Liver (tissue), 9 donors: ENCODE measurements around the gene SLC41A1. TPM values are rescaled to one million over a fixed set of nuclear protein-coding genes. Genes with fewer than 3 reads are reported as not detected.
A peak's percentile ranks its signal among the peaks of the same experiment; 100 is the strongest.

ENCODE experiments used
- DNase-seq: peaks from one replicate; pipeline ENCODE4 v3.0.0-alpha.2; 2017; ENCODE audit warnings: low spot score
- H3K27ac ChIP-seq, 2 donors: one replicate each; pipeline ENCODE4 v1.7.0; 2013; ENCODE audit warnings: inconsistent platforms in 2 of 2, low read length in 2 of 2, control low read depth in 1 of 2, low read depth in 1 of 2, mild to moderate bottlenecking in 1 of 2
- H3K27me3 ChIP-seq, 4 donors: one replicate each; pipeline versions ENCODE4 v1.6.1 to v1.7.0; 2013; ENCODE audit warnings: low read length in 3 of 4, inconsistent platforms in 1 of 4, mild to moderate bottlenecking in 1 of 4, moderate library complexity in 1 of 4; ENCODE audit not compliant: control insufficient read depth in 4 of 4, insufficient read depth in 4 of 4
- H3K36me3 ChIP-seq, 4 donors: one replicate each; pipeline versions ENCODE4 v1.6.1 to v1.7.0; 2013; ENCODE audit warnings: low read length in 3 of 4, mild to moderate bottlenecking in 3 of 4, low read depth in 1 of 4, moderate library complexity in 1 of 4; ENCODE audit not compliant: control insufficient read depth in 4 of 4, insufficient read depth in 3 of 4
- H3K4me1 ChIP-seq, 4 donors: one replicate each; pipeline versions ENCODE4 v1.6.1 to v1.7.0; 2013; ENCODE audit warnings: low read length in 3 of 4, mild to moderate bottlenecking in 3 of 4, moderate library complexity in 1 of 4; ENCODE audit not compliant: control insufficient read depth in 4 of 4, insufficient read depth in 4 of 4
- H3K4me3 ChIP-seq, 3 donors: one replicate each; pipeline versions ENCODE4 v1.6.1 to v1.7.0; 2013; ENCODE audit warnings: low read length in 3 of 3, control low read depth in 1 of 3, low read depth in 1 of 3, mild to moderate bottlenecking in 1 of 3
- H3K9ac ChIP-seq, 2 donors: one replicate each; pipeline ENCODE4 v1.7.0; 2013; ENCODE audit warnings: low read length in 2 of 2, mild to moderate bottlenecking in 2 of 2, moderate library complexity in 2 of 2, control low read depth in 1 of 2, low read depth in 1 of 2
- H3K9me3 ChIP-seq, 4 donors: one replicate each; pipeline versions ENCODE4 v1.6.1 to v1.7.0; 2013; ENCODE audit warnings: low read length in 3 of 4; ENCODE audit not compliant: control insufficient read depth in 4 of 4
- EGR1 ChIP-seq, 2 donors: IDR thresholded peaks; 2 replicates each; pipeline ENCODE4 v1.6.1; 2016 to 2018; ENCODE audit warnings: antibody characterized with exemption in 2 of 2, low read depth in 2 of 2
- FOXA1 ChIP-seq: IDR thresholded peaks from 2 replicates; pipeline ENCODE4 v1.6.1; 2016; ENCODE audit warnings: antibody characterized with exemption
- FOXA2 ChIP-seq: IDR thresholded peaks from 2 replicates; pipeline ENCODE4 v1.6.1; 2016; ENCODE audit warnings: antibody characterized with exemption
- GABPA ChIP-seq, 2 donors: IDR thresholded peaks in 1 of 2; conservative IDR thresholded peaks in 1 of 2; 2 replicates each; pipeline ENCODE4 v1.6.1; 2016; ENCODE audit warnings: antibody characterized with exemption in 2 of 2, mild to moderate bottlenecking in 1 of 2, moderate library complexity in 1 of 2
- HNF4A ChIP-seq, 2 donors: conservative IDR thresholded peaks; 2 replicates each; pipeline ENCODE4 v1.6.1; 2016; ENCODE audit warnings: antibody characterized with exemption in 2 of 2, mild to moderate bottlenecking in 2 of 2
- HNF4G ChIP-seq: IDR thresholded peaks from 2 replicates; pipeline ENCODE4 v1.6.1; 2016; ENCODE audit warnings: antibody characterized with exemption
- JUND ChIP-seq, 2 donors: IDR thresholded peaks; 2 replicates each; pipeline ENCODE4 v1.6.1; 2016; ENCODE audit warnings: antibody characterized with exemption in 2 of 2
- MAX ChIP-seq: IDR thresholded peaks from 2 replicates; pipeline ENCODE4 v1.6.1; 2016; ENCODE audit warnings: antibody characterized with exemption
- NR2F2 ChIP-seq: IDR thresholded peaks from 2 replicates; pipeline ENCODE4 v1.6.1; 2016; ENCODE audit warnings: antibody characterized with exemption
- RAD21 ChIP-seq, 2 donors: IDR thresholded peaks; 2 replicates each; pipeline ENCODE4 v1.6.1; 2016; ENCODE audit warnings: antibody characterized with exemption in 2 of 2, mild to moderate bottlenecking in 2 of 2
- RXRA ChIP-seq, 2 donors: IDR thresholded peaks; 2 replicates each; pipeline ENCODE4 v1.6.1; 2017 to 2018; ENCODE audit warnings: antibody characterized with exemption in 2 of 2, mild to moderate bottlenecking in 1 of 2
- TAF1 ChIP-seq: conservative IDR thresholded peaks from 2 replicates; pipeline ENCODE4 v1.6.1; 2016; ENCODE audit warnings: antibody characterized with exemption, mild to moderate bottlenecking
- YY1 ChIP-seq: IDR thresholded peaks from 2 replicates; pipeline ENCODE4 v1.6.1; 2016; ENCODE audit warnings: antibody characterized with exemption, mild to moderate bottlenecking
- WGBS: extraction: QIAGEN DNeasy Blood & Tissue Kit; methylation state at CpG from one replicate; pipeline ENCODE4 v1.1.7; 2013; 5-methylcytosine and 5-hydroxymethylcytosine counted together
- polyA plus RNA-seq, 2 donors: library from polyadenylated mRNA; stranded (reverse) in 1 of 2; unstranded in 1 of 2; fragments of 200-250 nt in 1 of 2; fragments of >200 nt in 1 of 2; fragmentation: Nextera tagmentation in 1 of 2; extraction: Ambion mirVana in 1 of 2; gene quantifications; one replicate each; pipeline versions ENCODE4 v1.2.1 to v1.2.3, GENCODE V29; 2013 to 2015
- total RNA-seq, 2 donors: library from RNA; depleted of rRNA; stranded (reverse); fragments of >200 nt; gene quantifications; one replicate each; pipeline ENCODE4 v1.2.3, GENCODE V29; 2014
- TF ChIP-seq, protein P1 (sequence below): IDR thresholded peaks from 2 replicates; pipeline ENCODE4 v1.6.1; 2016; ENCODE audit warnings: antibody characterized with exemption
- TF ChIP-seq, protein P2 (sequence below): IDR thresholded peaks from 2 replicates; pipeline ENCODE4 v1.6.1; 2016; ENCODE audit warnings: antibody characterized with exemption
- TF ChIP-seq, protein P3 (sequence below): IDR thresholded peaks from 2 replicates; pipeline ENCODE4 v1.6.1; 2016; ENCODE audit warnings: antibody characterized with exemption, mild to moderate bottlenecking
- TF ChIP-seq, protein P4 (sequence below): fragments of 150-350 bp; IDR thresholded peaks from 2 replicates; pipeline ENCODE4 v1.5.1; 2017; ENCODE audit warnings: improper control_type of control experiment, low read depth, low read length; ENCODE audit not compliant: missing input control
- donor health status: healthy.
- donor health status: healthy.
- donor health status: healthy.
- donor health status: healthy.
- donor health status: healthy.

SLC41A1 gene
- total and polyA plus RNA-seq, 4 donors, result 2.6 to 9.1 (median 4.1) TPM

DNA sequence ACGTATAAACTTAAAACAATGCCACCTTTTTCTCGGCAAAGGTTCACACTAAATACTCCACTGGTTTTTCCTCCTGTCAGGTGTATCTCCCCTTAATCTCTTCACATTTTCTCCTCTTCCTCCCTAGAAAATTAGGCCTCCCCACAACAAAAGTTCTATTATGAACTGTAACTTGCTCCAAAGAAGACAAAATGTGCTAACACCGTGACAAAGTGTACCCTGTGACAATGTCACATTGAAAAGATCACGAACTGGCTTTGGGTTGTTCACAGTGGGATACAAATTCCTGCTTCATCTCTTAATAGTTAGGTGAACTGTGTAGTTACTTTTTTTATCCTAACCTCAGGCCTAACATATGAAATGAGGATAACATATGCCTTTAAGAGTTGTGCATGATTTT is 69.0 kb downstream of the SLC41A1 start:
- Histone ChIP-seq H3K36me3 (no peaks in the 10 kb centered on the region), H3K4me1 (peaks cover 14 to 48% (median 34%) of the 10 kb centered on the region in 4 donors), H3K4me3 (no peak overlapping the region), H3K27me3 (no peaks in the 10 kb centered on the region), H3K9ac (peak overlapping the region in 1 of 2 donors; percentile 28), H3K27ac (peak overlapping the region in 1 of 2 donors; percentile 40), H3K9me3 (no peaks in the 10 kb centered on the region)
- WGBS, result 40% methylated on average over 4 of the region's 4 CpGs
- TF ChIP-seq TAF1, result no peak
- TF ChIP-seq, protein P1, sequence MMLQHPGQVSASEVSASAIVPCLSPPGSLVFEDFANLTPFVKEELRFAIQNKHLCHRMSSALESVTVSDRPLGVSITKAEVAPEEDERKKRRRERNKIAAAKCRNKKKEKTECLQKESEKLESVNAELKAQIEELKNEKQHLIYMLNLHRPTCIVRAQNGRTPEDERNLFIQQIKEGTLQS, result no peak
- no peak for TF ChIP-seq HNF4G
- TF ChIP-seq GABPA (IDR thresholded peaks at IDR 0.05 in 1 of 2, conservative IDR thresholded peaks at IDR 0.05 in 1 of 2), result no peak
- no peak for TF ChIP-seq HNF4A (conservative IDR thresholded peaks at IDR 0.05)
- no peak for TF ChIP-seq NR2F2
- TF ChIP-seq, protein P2, sequence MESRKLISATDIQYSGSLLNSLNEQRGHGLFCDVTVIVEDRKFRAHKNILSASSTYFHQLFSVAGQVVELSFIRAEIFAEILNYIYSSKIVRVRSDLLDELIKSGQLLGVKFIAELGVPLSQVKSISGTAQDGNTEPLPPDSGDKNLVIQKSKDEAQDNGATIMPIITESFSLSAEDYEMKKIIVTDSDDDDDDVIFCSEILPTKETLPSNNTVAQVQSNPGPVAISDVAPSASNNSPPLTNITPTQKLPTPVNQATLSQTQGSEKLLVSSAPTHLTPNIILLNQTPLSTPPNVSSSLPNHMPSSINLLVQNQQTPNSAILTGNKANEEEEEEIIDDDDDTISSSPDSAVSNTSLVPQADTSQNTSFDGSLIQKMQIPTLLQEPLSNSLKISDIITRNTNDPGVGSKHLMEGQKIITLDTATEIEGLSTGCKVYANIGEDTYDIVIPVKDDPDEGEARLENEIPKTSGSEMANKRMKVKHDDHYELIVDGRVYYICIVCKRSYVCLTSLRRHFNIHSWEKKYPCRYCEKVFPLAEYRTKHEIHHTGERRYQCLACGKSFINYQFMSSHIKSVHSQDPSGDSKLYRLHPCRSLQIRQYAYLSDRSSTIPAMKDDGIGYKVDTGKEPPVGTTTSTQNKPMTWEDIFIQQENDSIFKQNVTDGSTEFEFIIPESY, result no peak
- no peak for TF ChIP-seq EGR1 (IDR thresholded peaks at IDR 0.05; ENCODE audit: low read depth in 2 of 2)
- no peak for TF ChIP-seq FOXA1
- no peak for TF ChIP-seq YY1
- TF ChIP-seq, protein P3, sequence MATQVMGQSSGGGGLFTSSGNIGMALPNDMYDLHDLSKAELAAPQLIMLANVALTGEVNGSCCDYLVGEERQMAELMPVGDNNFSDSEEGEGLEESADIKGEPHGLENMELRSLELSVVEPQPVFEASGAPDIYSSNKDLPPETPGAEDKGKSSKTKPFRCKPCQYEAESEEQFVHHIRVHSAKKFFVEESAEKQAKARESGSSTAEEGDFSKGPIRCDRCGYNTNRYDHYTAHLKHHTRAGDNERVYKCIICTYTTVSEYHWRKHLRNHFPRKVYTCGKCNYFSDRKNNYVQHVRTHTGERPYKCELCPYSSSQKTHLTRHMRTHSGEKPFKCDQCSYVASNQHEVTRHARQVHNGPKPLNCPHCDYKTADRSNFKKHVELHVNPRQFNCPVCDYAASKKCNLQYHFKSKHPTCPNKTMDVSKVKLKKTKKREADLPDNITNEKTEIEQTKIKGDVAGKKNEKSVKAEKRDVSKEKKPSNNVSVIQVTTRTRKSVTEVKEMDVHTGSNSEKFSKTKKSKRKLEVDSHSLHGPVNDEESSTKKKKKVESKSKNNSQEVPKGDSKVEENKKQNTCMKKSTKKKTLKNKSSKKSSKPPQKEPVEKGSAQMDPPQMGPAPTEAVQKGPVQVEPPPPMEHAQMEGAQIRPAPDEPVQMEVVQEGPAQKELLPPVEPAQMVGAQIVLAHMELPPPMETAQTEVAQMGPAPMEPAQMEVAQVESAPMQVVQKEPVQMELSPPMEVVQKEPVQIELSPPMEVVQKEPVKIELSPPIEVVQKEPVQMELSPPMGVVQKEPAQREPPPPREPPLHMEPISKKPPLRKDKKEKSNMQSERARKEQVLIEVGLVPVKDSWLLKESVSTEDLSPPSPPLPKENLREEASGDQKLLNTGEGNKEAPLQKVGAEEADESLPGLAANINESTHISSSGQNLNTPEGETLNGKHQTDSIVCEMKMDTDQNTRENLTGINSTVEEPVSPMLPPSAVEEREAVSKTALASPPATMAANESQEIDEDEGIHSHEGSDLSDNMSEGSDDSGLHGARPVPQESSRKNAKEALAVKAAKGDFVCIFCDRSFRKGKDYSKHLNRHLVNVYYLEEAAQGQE, result no peak
- no peak for TF ChIP-seq FOXA2
- no peak for TF ChIP-seq RAD21 (IDR thresholded peaks at IDR 0.05)
- TF ChIP-seq JUND (IDR thresholded peaks at IDR 0.05), result no peak
- TF ChIP-seq MAX, result no peak
- DNase-seq, result no peak

GRCh38 chr1:205741681-205742080 is 71.3 kb downstream of the SLC41A1 start:
- WGBS, result 61% methylated on average over 1 of the region's 1 CpG
- no peak for DNase-seq
- no peak overlapping the region for H3K4me3 ChIP-seq
- peaks cover 13 to 35% (median 22%) of the 10 kb centered on the region in 4 donors for H3K4me1 ChIP-seq
- H3K27me3 ChIP-seq, result no peaks in the 10 kb centered on the region
- H3K27ac ChIP-seq, result peak overlapping the region in 1 of 2 donors; percentile 23
- TF ChIP-seq, protein P4, sequence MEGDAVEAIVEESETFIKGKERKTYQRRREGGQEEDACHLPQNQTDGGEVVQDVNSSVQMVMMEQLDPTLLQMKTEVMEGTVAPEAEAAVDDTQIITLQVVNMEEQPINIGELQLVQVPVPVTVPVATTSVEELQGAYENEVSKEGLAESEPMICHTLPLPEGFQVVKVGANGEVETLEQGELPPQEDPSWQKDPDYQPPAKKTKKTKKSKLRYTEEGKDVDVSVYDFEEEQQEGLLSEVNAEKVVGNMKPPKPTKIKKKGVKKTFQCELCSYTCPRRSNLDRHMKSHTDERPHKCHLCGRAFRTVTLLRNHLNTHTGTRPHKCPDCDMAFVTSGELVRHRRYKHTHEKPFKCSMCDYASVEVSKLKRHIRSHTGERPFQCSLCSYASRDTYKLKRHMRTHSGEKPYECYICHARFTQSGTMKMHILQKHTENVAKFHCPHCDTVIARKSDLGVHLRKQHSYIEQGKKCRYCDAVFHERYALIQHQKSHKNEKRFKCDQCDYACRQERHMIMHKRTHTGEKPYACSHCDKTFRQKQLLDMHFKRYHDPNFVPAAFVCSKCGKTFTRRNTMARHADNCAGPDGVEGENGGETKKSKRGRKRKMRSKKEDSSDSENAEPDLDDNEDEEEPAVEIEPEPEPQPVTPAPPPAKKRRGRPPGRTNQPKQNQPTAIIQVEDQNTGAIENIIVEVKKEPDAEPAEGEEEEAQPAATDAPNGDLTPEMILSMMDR, result no peak
- TF ChIP-seq, protein P1, result no peak
- TF ChIP-seq RXRA (IDR thresholded peaks at IDR 0.05), result no peak
- H3K36me3 ChIP-seq, result no peaks in the 10 kb centered on the region
- H3K9ac ChIP-seq, result no peak overlapping the region
- no peaks in the 10 kb centered on the region for H3K9me3 ChIP-seq
